WTC11 (cell line): ENCODE measurements around the gene LGR4. TPM values are rescaled to one million over a fixed set of nuclear protein-coding genes. Genes with fewer than 3 reads are reported as not detected.

Experiments used
- ATAC-seq: fragments of 200-7000 bp; cut with Tn5 transposase; 2 replicates; pipeline ENCODE4 v1.10.0; 2021; ENCODE audit warnings: mild to moderate bottlenecking, moderate library complexity
- CTCF ChIA-PET: fragments of 300-600 bp; sonication (Branson Sonifier 250); formaldehyde crosslinking; loops from one replicate; lab custom pipeline; 2021; ENCODE audit warnings: antibody characterized with exemption; lab: Charles Lee
- POLR2A ChIA-PET: fragments of 350-600 bp; sonication (Branson Sonifier 250); formaldehyde crosslinking; loops from one replicate; lab custom pipeline; 2021; ENCODE audit warnings: antibody characterized with exemption; lab: Charles Lee
- DNase-seq: peaks from one replicate; pipeline ENCODE4 v3.0.0; 2021; ENCODE audit warnings: low spot score
- H3K27ac Mint-ChIP-seq: 2 replicates; pipeline ENCODE4 v1.8.0; 2021; ENCODE audit warnings: mixed read lengths
- H3K27me3 Mint-ChIP-seq: 2 replicates; pipeline ENCODE4 v1.8.0; 2021; ENCODE audit warnings: low read depth, mild to moderate bottlenecking, moderate library complexity, mixed read lengths
- H3K36me3 Mint-ChIP-seq: 2 replicates; pipeline ENCODE4 v1.8.0; 2021; ENCODE audit warnings: mixed read lengths
- H3K4me1 Mint-ChIP-seq: 2 replicates; pipeline ENCODE4 v1.8.0; 2022; ENCODE audit warnings: mixed read lengths
- H3K4me3 Mint-ChIP-seq: 2 replicates; pipeline ENCODE4 v1.8.0; 2021; ENCODE audit warnings: mild to moderate bottlenecking, moderate library complexity, mixed read lengths
- H3K9me3 Mint-ChIP-seq: 2 replicates; pipeline ENCODE4 v1.8.0; 2021; ENCODE audit warnings: mixed read lengths
- AR ChIP-seq: fragments of 250-450 bp; sonication (Bioruptor Pico); IDR thresholded peaks from 2 replicates; pipeline ENCODE4 v1.9.0; 2021; ENCODE audit warnings: mild to moderate bottlenecking
- ATF3 ChIP-seq: sonication (generic); formaldehyde crosslinking; conservative IDR thresholded peaks from 2 replicates; pipeline ENCODE4 v1.8.1; 2022; ENCODE audit warnings: mild to moderate bottlenecking, missing genetic modification reagents
- ATF6 ChIP-seq: sonication (generic); formaldehyde crosslinking; IDR thresholded peaks from 2 replicates; pipeline ENCODE4 v1.8.1; 2023; ENCODE audit warnings: mild to moderate bottlenecking, missing genetic modification reagents
- CBFB ChIP-seq: sonication (generic); formaldehyde crosslinking; IDR thresholded peaks from 2 replicates; pipeline ENCODE4 v1.8.1; 2022; ENCODE audit warnings: mild to moderate bottlenecking, low read depth, missing genetic modification reagents
- CREB1 ChIP-seq: sonication (generic); formaldehyde crosslinking; IDR thresholded peaks from 2 replicates; pipeline ENCODE4 v1.8.0; 2023; ENCODE audit warnings: mild to moderate bottlenecking, missing genetic modification reagents
- GABPB1 ChIP-seq: sonication (generic); formaldehyde crosslinking; IDR thresholded peaks from 2 replicates; pipeline ENCODE4 v1.8.1; 2023; ENCODE audit warnings: mild to moderate bottlenecking, missing genetic modification reagents
- GRHL2 ChIP-seq: fragments of 250-450 bp; sonication (Bioruptor Pico); IDR thresholded peaks from 2 replicates; pipeline ENCODE4 v1.8.0; 2022; ENCODE audit warnings: mild to moderate bottlenecking, moderate library complexity; ENCODE audit not compliant: insufficient replicate concordance, severe bottlenecking
- HMGA2 ChIP-seq: fragments of 250-450 bp; sonication (Bioruptor Pico); IDR thresholded peaks from 2 replicates; pipeline ENCODE4 v1.4.0; 2021; ENCODE audit warnings: mild to moderate bottlenecking, moderate library complexity
- IRF2 ChIP-seq: sonication (generic); formaldehyde crosslinking; IDR thresholded peaks from 2 replicates; pipeline ENCODE4 v1.8.0; 2022; ENCODE audit warnings: low read depth, missing genetic modification reagents, borderline replicate concordance
- NFE2L1 ChIP-seq: sonication (generic); formaldehyde crosslinking; IDR thresholded peaks from 2 replicates; pipeline ENCODE4 v1.8.1; 2023; ENCODE audit warnings: missing genetic modification reagents
- NR2C2 ChIP-seq: sonication (generic); formaldehyde crosslinking; IDR thresholded peaks from 2 replicates; pipeline ENCODE4 v1.8.0; 2022; ENCODE audit warnings: mild to moderate bottlenecking, missing genetic modification reagents
- PRRX2 ChIP-seq: fragments of 250-450 bp; sonication (Bioruptor Pico); IDR thresholded peaks from 2 replicates; pipeline ENCODE4 v1.8.0; 2021; ENCODE audit warnings: mild to moderate bottlenecking
- ZNF138 ChIP-seq: sonication (generic); formaldehyde crosslinking; conservative IDR thresholded peaks from 2 replicates; pipeline ENCODE4 v1.8.1; 2022; ENCODE audit warnings: mild to moderate bottlenecking, moderate library complexity, missing genetic modification reagents
- total RNA-seq: library from RNA; stranded (reverse); gene quantifications from 3 replicates; pipeline ENCODE4 v1.2.3, GENCODE V29; 2021
- TF ChIP-seq, protein P1 (sequence below): fragments of 200-600 bp; IDR thresholded peaks from 2 replicates; pipeline ENCODE4 v1.8.0; 2022; ENCODE audit warnings: antibody characterized with exemption
- TF ChIP-seq, protein P2 (sequence below): fragments of 250-450 bp; sonication (Bioruptor Pico); IDR thresholded peaks from 2 replicates; pipeline ENCODE4 v2.1.2; 2022; ENCODE audit warnings: mild to moderate bottlenecking, moderate library complexity
- TF ChIP-seq, protein P3 (sequence below): sonication (generic); formaldehyde crosslinking; IDR thresholded peaks from 2 replicates; pipeline ENCODE4 v1.8.1; 2023; ENCODE audit warnings: mild to moderate bottlenecking, missing genetic modification reagents, moderate library complexity
- TF ChIP-seq, protein P4 (sequence below): sonication (generic); formaldehyde crosslinking; IDR thresholded peaks from 2 replicates; pipeline ENCODE4 v1.8.0; 2022; ENCODE audit warnings: missing genetic modification reagents

LGR4 gene
- total RNA-seq, 1 experiment from 2014 or later: 53.8 TPM

- peaks cover 5% of the 10 kb centered on the region for H3K4me1 Mint-ChIP-seq
Observed at GRCh38 chr11:27402450-27402849, 70.1 kb downstream of the LGR4 start.

DNA sequence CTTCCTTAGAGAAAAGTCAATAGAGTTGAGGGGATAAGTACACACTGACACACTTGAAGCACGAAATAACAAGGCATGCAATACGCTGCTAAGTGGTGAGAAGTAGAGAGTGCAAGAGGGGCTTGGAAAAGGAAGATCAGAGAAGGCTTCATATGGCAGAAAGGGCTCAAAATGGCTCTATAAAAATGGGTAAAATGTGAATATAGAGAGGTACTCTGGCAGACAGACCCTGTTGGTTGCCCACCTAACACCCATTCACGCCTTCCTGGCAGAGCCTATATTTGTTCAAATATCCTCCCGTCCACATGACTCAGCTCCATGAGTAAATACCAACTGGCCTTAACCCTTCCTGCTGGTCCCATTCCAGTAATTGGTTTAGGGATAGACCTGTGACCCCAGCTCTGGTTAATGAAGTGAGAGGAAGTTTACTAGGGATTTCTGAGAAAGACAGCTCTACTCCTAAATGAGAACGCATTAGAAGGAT lies 70.7 kb downstream of the LGR4 start:
- TF ChIP-seq, protein P1, sequence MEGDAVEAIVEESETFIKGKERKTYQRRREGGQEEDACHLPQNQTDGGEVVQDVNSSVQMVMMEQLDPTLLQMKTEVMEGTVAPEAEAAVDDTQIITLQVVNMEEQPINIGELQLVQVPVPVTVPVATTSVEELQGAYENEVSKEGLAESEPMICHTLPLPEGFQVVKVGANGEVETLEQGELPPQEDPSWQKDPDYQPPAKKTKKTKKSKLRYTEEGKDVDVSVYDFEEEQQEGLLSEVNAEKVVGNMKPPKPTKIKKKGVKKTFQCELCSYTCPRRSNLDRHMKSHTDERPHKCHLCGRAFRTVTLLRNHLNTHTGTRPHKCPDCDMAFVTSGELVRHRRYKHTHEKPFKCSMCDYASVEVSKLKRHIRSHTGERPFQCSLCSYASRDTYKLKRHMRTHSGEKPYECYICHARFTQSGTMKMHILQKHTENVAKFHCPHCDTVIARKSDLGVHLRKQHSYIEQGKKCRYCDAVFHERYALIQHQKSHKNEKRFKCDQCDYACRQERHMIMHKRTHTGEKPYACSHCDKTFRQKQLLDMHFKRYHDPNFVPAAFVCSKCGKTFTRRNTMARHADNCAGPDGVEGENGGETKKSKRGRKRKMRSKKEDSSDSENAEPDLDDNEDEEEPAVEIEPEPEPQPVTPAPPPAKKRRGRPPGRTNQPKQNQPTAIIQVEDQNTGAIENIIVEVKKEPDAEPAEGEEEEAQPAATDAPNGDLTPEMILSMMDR: no peak
- TF ChIP-seq ATF6 (CRISPR knock-in tag) (no peak), GABPB1 (peak; percentile 29; the same call in 1 of the 2 replicates), CBFB (no peak)
- TF ChIP-seq, protein P2, sequence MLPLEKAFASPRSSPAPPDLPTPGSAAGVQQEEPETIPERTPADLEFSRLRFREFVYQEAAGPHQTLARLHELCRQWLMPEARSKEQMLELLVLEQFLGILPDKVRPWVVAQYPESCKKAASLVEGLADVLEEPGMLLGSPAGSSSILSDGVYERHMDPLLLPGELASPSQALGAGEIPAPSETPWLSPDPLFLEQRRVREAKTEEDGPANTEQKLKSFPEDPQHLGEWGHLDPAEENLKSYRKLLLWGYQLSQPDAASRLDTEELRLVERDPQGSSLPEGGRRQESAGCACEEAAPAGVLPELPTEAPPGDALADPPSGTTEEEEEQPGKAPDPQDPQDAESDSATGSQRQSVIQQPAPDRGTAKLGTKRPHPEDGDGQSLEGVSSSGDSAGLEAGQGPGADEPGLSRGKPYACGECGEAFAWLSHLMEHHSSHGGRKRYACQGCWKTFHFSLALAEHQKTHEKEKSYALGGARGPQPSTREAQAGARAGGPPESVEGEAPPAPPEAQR: no peak
- Mint-ChIP-seq H3K27me3 (peaks cover 4% of the 10 kb centered on the region; the same call in 1 of the 2 replicates), H3K4me1 (peaks cover 11% of the 10 kb centered on the region), H3K4me3 (no peak overlapping the region), H3K27ac (peak overlapping the region; percentile 37; the same call in 1 of the 2 replicates), H3K36me3 (no peaks in the 10 kb centered on the region), H3K9me3 (no peaks in the 10 kb centered on the region)
- DNase-seq: no peak
- ChIA-PET POLR2A (no interaction called here), CTCF (no interaction called here)
- no peak for ATAC-seq

More at GRCh38 chr11:27402450-27402849, 70.1 kb downstream of the LGR4 start:
- ChIA-PET POLR2A (no interaction called here), CTCF (no interaction called here)
- no peaks in the 10 kb centered on the region for H3K27me3 Mint-ChIP-seq
- no peak overlapping the region for H3K27ac Mint-ChIP-seq
- TF ChIP-seq, protein P3, sequence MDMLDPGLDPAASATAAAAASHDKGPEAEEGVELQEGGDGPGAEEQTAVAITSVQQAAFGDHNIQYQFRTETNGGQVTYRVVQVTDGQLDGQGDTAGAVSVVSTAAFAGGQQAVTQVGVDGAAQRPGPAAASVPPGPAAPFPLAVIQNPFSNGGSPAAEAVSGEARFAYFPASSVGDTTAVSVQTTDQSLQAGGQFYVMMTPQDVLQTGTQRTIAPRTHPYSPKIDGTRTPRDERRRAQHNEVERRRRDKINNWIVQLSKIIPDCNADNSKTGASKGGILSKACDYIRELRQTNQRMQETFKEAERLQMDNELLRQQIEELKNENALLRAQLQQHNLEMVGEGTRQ: 0 out of 2 replicates have a peak, but pooled peaks have one; percentile 23
- no peak for TF ChIP-seq CREB1 (CRISPR knock-in tag)
- H3K36me3 Mint-ChIP-seq: no peaks in the 10 kb centered on the region
- no peak overlapping the region for H3K4me3 Mint-ChIP-seq
- no peaks in the 10 kb centered on the region for H3K9me3 Mint-ChIP-seq
- ATAC-seq (no peak), DNase-seq (no peak)

DNA sequence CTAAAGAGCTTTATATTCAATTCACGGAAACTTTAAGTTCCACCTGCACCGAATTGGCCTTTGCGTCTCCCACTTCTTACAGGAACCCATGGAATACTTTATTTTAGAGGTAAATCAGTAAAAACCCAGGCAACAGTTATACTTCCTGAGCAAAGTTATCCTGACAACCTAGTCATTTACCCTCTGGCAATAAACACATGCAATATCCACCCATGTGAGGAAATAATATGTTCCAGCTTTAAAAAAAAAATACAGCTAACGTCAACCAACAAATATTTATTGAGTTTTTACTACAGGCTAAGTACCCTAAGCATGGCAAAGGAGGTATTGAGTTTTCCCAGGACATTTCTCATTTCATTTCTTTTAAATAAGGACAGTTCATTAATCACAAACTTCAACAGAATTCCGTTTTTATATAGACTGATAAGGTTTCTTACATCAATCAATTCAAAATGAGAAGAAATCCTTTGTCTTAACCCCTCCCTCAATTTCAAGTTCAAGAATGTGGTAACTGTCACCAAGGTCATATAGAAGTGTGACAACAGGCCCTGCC lies 71.2 kb downstream of the LGR4 start:
- TF ChIP-seq ZNF138 (CRISPR knock-in tag): no peak
- no peak for TF ChIP-seq HMGA2 (CRISPR knock-in tag)
- TF ChIP-seq AR (CRISPR knock-in tag): no peak
- TF ChIP-seq, protein P4, sequence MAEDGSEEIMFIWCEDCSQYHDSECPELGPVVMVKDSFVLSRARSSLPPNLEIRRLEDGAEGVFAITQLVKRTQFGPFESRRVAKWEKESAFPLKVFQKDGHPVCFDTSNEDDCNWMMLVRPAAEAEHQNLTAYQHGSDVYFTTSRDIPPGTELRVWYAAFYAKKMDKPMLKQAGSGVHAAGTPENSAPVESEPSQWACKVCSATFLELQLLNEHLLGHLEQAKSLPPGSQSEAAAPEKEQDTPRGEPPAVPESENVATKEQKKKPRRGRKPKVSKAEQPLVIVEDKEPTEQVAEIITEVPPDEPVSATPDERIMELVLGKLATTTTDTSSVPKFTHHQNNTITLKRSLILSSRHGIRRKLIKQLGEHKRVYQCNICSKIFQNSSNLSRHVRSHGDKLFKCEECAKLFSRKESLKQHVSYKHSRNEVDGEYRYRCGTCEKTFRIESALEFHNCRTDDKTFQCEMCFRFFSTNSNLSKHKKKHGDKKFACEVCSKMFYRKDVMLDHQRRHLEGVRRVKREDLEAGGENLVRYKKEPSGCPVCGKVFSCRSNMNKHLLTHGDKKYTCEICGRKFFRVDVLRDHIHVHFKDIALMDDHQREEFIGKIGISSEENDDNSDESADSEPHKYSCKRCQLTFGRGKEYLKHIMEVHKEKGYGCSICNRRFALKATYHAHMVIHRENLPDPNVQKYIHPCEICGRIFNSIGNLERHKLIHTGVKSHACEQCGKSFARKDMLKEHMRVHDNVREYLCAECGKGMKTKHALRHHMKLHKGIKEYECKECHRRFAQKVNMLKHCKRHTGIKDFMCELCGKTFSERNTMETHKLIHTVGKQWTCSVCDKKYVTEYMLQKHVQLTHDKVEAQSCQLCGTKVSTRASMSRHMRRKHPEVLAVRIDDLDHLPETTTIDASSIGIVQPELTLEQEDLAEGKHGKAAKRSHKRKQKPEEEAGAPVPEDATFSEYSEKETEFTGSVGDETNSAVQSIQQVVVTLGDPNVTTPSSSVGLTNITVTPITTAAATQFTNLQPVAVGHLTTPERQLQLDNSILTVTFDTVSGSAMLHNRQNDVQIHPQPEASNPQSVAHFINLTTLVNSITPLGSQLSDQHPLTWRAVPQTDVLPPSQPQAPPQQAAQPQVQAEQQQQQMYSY: no peak
- no peak for TF ChIP-seq NR2C2 (CRISPR knock-in tag)
- TF ChIP-seq NFE2L1 (CRISPR knock-in tag): no peak
- TF ChIP-seq IRF2 (CRISPR knock-in tag): no peak
- no peak for TF ChIP-seq PRRX2
- no peak for TF ChIP-seq ATF3
- TF ChIP-seq GRHL2 (CRISPR knock-in tag): no peak
- Mint-ChIP-seq H3K27ac (peak overlapping the region; percentile 37; the same call in 1 of the 2 replicates), H3K4me1 (peaks cover 13% of the 10 kb centered on the region), H3K36me3 (no peaks in the 10 kb centered on the region), H3K9me3 (no peaks in the 10 kb centered on the region), H3K4me3 (no peak overlapping the region), H3K27me3 (peaks cover 4% of the 10 kb centered on the region; the same call in 1 of the 2 replicates)
- ATAC-seq (no peak), DNase-seq (no peak)
- ChIA-PET CTCF (no interaction called here), POLR2A (no interaction called here)
